OCI-LY3 (cell line): Measurements from ENCODE around the gene KLHL42.

Experiments used
- EZH2phosphoT487 ChIP-seq: fragments of 200-600 bp; shearing (Covaris generic); IDR thresholded peaks from 2 replicates; pipeline ENCODE4 v1.6.1; 2018; ENCODE audit warnings: antibody characterized with exemption, mixed run types, low read depth
- TF ChIP-seq, protein P1 (sequence below): fragments of 200-600, 300-600 bp; sonication (generic); IDR thresholded peaks from 2 replicates; pipeline ENCODE4 v1.5.1; 2014; ENCODE audit warnings: antibody characterized with exemption, low read length, low read depth

DNA sequence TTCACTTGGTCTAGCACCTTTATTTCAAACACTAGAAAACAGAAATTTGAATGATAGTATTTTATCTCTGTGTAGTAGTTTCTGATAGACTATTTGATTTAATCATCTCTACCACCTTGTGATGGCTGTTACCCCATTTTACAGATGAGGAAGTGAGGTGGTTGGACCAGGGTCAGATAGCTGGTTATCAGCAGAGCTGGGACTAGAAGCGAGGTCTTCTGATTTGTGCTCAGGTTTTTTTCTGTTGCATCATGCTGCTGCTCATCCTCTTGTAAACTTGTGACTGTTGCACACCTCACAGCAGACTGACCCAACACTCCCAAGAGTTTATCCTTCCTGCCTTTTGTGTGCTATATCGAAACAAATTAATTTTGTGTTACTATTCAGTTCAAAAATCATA lies 10.1 kb downstream of the KLHL42 start:
- TF ChIP-seq, protein P1, sequence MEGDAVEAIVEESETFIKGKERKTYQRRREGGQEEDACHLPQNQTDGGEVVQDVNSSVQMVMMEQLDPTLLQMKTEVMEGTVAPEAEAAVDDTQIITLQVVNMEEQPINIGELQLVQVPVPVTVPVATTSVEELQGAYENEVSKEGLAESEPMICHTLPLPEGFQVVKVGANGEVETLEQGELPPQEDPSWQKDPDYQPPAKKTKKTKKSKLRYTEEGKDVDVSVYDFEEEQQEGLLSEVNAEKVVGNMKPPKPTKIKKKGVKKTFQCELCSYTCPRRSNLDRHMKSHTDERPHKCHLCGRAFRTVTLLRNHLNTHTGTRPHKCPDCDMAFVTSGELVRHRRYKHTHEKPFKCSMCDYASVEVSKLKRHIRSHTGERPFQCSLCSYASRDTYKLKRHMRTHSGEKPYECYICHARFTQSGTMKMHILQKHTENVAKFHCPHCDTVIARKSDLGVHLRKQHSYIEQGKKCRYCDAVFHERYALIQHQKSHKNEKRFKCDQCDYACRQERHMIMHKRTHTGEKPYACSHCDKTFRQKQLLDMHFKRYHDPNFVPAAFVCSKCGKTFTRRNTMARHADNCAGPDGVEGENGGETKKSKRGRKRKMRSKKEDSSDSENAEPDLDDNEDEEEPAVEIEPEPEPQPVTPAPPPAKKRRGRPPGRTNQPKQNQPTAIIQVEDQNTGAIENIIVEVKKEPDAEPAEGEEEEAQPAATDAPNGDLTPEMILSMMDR, result no peak
- no peak for TF ChIP-seq EZH2phosphoT487
